Measurements from ENCODE around the gene ESRRA.
"Not testable (repeated sequence)": the region's sequence is repeated elsewhere in the genome, so short reads cannot be mapped to it uniquely, and the experiment has no call there.

The ESRRA gene

DNA sequence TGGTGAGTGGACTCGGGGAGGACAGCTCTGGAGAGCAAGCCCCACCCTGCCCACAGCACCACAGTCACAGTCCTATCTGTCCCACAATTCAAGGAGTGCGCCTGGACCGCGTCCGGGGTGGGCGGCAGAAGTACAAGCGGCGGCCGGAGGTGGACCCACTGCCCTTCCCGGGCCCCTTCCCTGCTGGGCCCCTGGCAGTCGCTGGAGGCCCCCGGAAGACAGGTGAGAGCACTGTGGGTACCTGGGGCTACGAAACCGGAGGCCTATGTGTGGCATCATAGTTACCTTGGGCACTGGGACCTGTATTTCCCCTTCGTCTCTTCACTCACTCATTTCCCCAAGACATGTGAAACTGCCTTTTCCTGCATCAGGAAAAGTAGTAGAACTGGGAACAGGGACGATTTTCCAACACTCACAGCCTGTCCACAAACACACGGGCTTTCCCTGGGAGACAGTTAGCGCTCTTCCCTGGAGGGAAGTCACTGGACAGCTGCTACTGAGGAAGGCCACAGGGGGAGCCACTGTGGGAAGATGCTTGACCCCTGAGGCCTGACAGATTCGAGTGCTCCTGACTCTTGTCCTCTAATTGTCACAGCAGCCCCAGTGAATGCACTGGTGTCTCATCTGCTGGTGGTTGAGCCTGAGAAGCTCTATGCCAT is 9.0 kb downstream of the ESRRA start:
- no peak for DNase-seq

DNA sequence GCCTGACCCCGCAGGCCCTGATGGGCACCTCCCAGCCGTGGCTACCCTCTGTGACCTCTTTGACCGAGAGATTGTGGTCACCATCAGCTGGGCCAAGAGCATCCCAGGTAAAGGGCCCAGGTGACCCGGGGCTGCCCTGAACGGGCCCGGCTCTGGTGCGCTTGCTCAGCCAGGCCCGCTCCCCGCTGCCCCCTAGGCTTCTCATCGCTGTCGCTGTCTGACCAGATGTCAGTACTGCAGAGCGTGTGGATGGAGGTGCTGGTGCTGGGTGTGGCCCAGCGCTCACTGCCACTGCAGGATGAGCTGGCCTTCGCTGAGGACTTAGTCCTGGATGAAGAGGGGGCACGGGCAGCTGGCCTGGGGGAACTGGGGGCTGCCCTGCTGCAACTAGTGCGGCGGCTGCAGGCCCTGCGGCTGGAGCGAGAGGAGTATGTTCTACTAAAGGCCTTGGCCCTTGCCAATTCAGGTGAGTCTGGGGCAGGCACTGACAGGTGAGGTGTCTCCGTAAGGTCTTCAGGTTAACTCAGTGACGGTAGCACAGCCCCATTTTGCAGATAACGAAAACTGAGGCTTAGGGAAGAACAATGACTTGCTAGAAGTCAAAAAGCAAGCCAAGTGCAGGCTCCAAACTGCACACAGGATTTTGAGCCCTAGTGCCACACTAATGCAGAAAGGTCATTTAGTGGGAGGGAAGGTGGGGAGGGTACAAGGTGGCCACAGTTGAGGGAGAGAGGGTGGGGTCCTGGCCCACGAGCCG is 9.7 kb downstream of the ESRRA start:
- DNase-seq = no peak

DNA sequence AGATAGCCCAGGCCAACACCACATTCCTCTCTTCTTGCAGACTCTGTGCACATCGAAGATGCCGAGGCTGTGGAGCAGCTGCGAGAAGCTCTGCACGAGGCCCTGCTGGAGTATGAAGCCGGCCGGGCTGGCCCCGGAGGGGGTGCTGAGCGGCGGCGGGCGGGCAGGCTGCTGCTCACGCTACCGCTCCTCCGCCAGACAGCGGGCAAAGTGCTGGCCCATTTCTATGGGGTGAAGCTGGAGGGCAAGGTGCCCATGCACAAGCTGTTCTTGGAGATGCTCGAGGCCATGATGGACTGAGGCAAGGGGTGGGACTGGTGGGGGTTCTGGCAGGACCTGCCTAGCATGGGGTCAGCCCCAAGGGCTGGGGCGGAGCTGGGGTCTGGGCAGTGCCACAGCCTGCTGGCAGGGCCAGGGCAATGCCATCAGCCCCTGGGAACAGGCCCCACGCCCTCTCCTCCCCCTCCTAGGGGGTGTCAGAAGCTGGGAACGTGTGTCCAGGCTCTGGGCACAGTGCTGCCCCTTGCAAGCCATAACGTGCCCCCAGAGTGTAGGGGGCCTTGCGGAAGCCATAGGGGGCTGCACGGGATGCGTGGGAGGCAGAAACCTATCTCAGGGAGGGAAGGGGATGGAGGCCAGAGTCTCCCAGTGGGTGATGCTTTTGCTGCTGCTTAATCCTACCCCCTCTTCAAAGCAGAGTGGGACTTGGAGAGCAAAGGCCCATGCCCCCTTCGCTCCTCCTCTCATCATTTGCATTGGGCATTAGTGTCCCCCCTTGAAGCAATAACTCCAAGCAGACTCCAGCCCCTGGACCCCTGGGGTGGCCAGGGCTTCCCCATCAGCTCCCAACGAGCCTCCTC is 10.6 kb downstream of the ESRRA start:
- DNase-seq = not testable (repeated sequence)

DNA sequence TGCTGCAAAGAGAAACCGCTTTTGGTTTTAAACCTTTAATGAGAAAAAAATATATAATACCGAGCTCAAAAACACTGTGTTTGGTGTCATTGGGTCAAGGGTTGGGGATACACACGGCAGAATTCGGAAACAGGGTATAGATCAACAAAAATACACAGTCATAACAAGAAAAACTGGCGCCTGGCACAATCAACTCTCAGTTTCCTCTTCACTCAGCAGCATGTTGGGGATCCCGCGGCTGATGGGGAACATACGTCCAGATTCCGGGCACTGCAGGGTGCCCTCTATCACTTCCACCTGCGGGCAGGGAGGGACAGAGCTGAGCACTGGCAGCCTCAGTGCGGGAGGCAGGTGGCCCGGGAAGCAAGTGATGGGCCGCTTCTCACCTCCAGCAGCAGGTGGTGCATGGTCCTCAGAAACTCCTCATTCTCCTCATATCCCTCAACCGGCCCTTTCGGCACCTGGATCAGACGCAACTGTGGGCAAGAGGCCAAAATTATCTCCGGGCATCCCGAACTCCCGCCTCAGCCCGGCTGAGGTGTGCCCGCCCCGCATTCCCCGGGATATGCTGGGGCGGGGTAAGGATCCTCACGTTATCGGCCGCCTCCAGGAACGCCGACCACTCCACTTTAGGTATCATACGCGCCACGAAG is 11.5 kb downstream of the ESRRA start:
- DNase-seq = no peak

DNA sequence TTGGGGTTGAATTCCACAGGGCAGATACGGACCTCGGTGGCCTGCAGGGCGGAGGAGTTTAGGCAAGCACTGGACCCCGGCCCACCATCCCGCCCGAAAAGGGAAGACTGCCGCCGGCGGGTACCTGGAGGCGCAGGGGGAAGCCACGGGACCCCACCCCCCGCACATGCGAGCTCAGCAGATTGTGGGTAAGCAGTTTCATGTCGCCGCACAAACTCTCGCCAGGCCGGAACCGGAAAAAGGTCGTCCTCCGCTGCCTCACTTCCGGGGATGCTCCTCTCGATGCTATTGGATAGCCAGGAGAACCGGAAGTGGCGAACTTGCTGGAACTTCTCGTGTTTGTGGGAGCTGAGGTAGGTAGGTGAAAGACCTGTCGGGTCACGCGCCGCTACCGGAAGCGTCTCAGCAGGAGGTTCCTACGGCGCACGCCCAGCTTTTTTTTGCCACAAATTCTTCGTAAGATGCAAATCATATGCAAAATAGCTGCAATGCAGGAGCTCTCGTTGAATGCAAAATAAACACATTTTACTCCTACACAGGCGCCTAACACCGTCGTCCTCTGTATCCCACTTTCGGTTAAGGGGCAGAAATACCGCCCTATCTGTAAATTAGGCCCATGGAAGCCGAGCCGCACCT is 12.1 kb downstream of the ESRRA start, which contains the start of gene TRMT112:
TSS of gene TRMT112 (minus strand) at position 235 of the 636 bp plus-strand sequence. CDS start at position 202, 33 bp downstream.
- peak; percentile 97 for DNase-seq

DNA sequence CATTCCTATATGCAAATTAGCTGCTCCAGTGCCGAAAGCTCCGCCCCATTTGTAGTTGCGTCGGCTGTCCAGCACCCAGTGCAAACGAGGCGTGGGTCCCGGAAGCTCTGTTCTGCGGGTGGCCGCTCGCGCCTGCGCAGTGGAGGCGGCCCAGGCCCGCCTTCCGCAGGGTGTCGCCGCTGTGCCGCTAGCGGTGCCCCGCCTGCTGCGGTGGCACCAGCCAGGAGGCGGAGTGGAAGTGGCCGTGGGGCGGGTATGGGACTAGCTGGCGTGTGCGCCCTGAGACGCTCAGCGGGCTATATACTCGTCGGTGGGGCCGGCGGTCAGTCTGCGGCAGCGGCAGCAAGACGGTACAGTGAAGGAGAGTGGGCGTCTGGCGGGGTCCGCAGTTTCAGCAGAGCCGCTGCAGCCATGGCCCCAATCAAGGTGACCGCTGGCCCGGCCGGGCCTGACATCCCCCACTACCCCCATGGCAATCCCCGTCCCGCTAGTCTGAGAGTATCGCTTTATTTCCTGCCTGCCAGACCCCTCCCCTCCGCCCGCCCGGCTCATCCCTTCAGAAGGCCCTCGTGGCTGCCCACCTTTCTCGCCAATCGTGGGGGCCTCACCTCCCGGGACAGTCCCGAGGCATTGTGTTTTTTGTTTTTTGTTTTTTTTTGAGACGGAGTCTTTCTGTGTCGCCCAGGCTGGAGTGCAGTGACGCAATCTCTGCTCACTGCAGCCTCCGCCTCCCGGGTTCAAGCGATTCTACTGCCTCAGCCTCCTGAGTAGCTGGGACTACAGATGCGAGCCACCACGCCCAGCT is 12.8 kb downstream of the ESRRA start, which contains the start of gene PRDX5:
TSS of gene PRDX5 (plus strand) at position 161 of the 805 bp plus-strand sequence. CDS start at position 256, 95 bp downstream.
- DNase-seq = peak; percentile 98

DNA sequence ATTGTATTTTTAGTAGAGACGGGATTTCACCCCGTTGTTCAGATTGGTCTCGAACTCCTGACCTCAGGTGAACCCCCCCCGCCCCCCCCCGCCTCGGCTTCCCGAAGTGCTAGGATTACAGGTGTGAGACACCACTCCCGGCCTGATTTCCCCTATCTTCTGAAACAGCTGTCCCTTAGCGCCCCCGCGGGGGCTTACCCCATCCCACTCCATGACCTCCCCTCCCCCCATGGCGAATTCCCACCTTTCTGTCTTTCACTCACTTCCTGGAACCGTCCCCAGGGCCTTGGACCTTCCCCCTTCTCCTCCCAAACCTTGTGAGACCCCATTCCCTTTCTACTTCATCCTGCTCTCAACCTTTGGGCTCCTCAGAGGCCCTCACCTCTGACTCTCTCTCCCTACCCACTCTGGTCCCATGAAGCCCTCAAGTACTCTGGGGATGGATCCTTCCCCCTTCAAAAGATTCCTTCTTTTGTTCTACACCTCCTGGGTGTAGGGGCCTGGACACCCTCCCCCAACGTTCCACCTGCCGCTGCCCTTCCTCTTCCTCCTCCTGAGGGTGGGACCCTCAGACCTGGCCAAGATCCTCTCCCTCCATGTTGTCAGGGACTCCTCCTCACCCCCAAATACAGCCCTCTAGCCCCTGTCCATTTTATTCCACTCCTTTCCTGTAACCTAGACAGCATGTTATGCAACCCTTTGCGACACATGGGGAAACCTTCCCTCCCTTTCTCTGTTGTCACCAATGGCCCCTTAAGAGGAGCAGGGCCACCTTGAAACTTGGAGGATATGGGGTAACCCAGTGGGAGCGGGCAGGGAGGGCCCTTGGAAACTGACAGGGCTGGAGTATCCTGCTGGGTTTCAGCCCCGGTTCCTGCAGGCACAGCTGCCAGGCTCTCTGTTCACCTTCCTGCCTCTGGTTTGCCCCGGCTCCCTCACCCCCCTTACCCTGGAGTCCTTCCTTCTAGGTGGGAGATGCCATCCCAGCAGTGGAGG is 13.7 kb downstream of the ESRRA start:
- DNase-seq = no peak

DNA sequence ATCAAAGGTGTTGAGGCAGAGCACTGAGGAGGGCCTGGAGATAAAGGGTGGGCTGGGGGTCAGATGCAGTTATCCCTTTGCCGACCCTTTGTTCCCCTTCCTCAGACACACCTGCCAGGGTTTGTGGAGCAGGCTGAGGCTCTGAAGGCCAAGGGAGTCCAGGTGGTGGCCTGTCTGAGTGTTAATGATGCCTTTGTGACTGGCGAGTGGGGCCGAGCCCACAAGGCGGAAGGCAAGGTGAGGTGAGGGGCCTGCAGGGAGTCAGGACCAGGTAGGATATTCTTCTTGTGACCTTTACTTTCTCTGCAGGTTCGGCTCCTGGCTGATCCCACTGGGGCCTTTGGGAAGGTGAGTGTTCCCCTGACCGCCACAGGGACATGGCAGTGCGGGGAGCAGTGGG is 15.2 kb downstream of the ESRRA start:
- no peak for DNase-seq

DNA sequence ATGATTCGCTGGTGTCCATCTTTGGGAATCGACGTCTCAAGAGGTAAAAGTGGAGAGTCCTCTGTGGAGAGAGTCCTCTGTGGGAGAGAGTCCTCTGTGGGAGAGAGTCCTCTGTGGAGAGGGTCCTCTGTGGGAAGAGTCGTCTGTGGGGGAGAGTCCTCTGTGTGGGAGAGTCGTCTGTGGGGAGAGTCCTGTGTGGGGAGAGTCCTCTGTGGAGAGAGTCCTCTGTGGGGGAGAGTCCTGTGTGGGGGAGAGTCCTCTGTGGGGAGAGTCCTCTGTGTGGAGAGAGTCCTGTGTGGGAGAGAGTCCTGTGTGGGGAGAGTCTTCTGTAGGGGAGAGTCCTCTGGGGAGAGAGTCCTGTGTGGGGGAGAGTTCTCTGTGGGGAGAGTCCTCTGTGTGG is 15.7 kb downstream of the ESRRA start:
- no peak for DNase-seq

DNA sequence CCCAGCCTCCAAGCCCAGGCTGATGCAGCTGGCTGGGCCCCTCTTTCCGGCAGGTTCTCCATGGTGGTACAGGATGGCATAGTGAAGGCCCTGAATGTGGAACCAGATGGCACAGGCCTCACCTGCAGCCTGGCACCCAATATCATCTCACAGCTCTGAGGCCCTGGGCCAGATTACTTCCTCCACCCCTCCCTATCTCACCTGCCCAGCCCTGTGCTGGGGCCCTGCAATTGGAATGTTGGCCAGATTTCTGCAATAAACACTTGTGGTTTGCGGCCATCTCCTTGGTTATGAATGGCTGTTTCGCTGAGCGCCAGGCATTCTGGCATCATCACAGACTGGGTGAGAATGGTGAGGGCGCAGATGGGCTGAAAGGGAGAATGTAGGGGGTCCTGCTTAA is 16.2 kb downstream of the ESRRA start:
- no peak for DNase-seq

DNA sequence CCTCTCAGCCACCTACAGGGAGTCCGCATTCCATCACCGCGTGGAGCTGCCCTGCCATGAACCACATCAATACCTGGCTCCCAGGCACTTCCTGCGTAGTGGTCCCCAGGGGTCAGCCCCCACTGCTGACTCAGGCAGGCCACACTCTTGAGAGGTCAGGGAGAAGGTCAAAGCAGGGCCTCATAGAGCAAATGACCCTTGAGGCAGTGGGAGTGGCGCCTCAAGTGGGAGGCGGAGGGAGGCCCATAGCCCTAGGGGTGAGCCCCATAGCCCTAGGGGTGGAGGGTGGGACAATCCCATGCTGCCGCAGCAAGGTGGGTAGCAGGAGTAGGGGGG is 17.6 kb downstream of the ESRRA start:
- DNase-seq = no peak

DNA sequence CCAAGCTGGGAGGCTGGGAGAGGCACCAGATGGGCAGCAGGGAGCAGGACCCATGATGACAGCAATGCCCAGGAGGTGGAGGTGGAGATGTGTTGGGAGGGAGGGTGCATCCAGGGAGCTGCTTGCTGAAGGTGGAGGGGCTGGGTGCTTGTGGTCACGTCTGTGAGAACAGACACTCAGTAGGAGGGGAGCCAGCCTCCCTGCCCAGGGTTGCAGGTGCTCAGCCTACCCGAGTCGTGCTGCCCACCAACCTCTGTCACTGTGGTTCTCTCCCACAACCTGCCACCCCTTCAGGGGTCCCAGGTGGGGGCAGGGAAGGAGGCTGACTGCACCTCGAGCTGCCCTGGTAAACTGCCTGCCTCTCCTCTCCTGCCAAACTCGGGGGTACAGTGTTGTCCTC is 18.0 kb downstream of the ESRRA start:
- no peak for DNase-seq

DNA sequence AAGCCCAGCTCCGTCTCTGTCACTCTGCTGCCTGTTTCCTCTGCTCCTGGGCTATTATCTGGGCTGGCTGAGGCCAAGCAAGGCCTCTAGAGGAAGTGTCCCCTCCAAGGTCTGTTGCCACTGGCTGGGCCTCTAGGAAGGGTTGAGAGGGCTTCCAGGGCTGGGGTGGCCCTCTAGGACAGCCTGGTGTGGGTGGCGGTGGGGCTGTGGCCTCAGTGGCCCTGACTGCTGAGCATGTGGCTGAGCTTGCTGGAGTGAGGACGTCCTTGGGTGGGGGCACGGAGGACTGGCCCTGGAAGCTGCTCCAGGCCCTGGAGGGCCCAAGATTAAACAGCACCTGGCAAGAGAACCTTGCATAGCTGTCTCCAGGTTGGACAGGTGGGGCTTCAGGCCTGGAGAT is 18.7 kb downstream of the ESRRA start:
- not testable (repeated sequence) for DNase-seq

DNA sequence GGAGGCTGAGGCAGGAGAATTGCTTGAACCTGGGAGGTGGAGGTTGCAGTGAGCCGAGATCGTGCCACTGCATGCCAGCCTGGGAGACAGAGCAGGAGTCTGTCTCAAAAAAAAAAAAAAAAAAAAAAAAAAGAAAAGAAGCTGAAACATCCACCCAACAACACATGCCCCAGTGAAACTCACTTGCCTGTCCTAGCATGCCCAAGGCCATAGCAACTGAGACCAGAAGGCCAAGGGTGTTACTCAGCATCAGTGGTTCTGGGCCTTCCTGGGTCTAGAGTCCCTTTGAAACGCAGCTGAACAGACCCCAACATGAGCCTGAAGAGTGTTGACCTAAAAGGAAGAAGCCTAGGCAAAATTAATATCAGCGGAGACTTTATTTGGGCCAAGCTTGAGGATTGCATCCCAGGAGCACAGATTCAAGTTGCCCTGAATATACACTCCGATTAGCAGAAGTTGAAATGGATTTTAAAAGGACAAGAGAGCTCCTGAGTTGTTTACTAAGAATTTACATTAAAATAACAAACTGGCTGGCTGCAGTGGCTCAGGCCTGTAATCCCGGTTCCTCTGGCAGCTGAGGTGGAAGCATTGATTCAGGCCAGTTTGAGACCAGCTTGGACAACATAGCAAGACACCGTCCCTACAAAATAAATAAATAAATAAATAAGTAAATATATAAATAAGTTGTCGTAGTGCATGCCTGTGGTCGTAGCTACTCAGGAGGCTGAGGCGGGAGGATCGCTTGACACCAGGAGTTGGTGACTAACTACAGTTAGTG is 19.6 kb downstream of the ESRRA start:
- no peak for DNase-seq

DNA sequence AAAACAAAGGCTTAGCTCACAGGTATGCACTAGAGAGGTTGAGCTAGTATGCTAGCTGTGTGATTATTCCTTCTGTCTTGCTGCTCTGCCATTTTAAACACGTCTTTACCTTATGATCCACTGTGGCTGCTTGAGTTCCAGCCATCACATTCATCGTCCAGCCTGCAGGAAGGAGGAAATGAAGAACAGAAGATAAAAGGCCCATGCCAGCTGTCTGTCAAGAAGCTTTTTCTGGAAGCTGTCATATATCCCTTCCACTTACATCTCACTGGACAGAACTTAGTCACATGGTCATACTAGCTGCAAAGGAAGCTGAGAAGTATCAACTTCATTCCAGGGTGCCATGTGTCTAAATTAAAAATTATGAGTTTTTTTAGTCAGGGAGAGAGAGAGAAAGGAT is 22.1 kb downstream of the ESRRA start:
- no peak for DNase-seq

DNA sequence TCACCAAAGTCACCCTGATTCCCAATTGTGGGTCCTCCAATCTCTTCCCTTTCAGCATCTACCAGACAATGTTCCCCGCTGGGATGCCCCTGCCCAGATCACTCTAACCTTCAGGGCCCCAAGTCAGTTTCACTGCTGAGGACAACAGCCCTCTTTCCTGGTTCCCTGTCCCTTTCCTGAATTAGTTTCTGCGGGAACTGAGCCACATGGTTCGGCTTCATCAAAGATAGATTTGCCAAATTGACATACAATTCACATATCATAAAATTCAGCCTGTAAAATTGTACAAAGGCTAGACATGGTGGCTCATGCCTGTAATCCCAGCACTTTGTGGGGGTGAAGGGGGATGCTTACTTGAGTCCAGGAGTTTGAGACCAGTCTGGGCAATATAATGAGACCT is 22.7 kb downstream of the ESRRA start:
- no peak for DNase-seq

DNA sequence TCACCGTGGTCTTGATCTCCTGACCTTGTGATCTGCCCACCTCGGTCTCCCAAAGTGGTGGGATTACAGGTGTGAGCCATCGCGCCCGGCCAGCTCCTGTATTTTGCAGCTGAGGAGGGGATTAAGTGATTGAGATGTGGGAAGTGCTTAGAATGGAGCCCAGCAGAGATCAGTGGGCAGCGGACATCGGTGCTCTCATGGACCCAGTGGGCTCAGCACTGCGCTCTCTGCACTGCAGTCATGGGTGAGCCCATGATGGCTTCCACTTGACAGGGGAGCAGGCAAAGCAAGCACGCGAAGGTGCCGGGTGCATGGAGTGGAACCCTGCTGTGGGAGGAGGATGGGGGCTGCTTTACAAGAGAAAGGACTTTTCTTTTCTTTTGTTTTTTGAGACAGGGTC is 25.6 kb downstream of the ESRRA start:
- no peak for DNase-seq

DNA sequence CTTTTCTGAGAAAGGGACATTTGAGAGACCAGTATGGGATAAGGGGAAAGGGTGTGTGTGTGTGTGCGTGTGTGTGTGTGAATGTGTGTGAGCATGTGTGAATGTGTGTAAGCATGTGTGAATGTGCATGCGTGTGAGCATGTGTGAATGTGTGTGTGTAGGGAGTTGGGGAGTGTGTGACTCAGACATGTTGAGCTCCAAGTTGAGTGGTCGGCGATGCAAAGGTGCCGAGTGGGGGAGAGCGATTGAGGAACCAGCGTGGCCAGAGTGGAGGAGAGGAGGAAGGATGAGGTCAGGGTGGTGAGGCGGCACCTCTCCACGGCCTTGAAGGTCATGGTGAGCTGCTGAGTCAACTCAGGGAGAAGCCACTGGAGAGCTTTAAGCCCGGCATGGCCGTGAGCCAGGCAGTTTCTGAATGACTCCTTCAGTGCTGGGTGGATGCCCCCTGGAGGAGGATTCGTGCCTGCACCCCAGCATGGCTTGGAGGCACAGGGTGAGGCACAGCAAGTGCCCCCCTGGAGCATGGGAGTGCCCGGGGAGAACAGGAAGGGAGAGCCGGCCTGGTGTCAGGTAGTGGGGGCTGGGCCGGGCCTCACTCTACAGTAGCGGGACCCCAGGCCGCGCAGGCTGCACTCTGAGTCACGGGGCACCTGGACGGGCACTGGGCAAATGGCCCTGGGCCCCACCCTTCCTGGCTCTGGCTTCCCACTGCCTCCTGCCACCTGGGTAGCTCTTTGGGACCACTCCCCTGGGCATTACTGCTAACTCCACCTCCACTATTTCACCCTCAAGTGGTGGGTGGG is 26.4 kb downstream of the ESRRA start:
- peak; percentile 42 for DNase-seq

DNA sequence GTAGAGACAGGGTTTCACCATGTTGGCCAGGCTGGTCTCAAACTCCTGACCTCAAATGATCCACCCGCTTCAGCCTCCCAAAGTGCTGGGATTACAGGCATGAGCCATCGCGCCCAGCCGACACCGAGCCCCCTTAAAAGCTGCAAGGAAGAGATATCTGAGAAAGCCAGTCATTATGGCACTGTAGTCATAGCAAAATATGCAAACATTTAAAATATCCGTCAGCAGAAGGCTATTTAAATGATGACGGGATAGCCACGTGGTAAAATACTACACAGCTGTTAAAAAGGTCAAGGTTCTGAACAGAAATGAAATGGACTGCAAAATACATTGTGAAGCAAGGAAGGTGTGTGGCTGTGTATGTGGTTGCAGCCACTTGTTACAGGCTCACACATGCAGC is 28.2 kb downstream of the ESRRA start:
- no peak for DNase-seq
